ENCODE measurements around the gene LOXHD1.

LOXHD1 gene

DNA sequence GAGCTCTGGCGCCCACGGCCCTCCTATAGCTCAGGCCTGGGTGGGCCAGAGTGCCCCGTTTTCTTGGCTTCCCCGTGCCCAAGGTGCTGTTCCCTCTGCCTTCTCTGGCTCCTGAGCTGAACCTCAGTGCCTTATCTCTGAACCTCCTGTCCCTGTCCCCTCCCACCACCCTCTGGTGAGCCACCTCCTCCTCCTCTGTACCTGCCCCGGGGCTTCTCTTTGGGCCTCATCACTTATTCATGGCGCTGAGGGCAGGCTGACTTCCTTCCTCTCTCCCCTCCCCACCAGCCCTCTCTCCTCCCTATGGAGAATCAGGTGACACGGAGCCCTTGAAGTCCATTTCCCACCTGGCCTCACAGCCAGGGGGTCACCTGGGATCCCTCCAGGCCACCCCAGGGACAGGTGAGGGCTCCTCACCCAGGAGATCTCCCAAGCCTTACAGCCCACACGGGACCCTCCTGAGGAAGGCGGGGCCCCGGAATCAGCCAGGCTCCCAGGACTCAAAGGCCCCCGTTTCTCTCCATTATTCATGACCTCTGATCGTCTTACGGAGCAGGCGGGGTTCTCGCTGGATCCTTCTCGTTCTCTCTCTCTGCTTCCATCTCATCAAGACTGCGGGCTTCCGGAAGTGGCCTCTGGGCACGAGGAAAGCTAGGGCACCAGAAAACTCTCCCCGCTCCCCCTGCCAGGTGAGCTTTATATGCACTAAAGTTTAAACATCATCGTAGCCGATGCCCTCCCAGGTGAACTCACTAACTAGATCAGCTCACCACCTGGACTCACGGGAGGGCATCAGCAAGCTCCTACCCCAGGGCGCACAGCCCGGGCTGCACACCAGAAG, at the start of gene LOXHD1:
LOXHD1 (minus strand) TSS at position 106 of the 841 bp plus-strand sequence. CDS start 187 bp downstream, outside the sequence.
- no peak for DNase-seq

GRCh38 chr18:46705521-46705920, 48.5 kb upstream of the LOXHD1 start:
- no peak for DNase-seq

DNA sequence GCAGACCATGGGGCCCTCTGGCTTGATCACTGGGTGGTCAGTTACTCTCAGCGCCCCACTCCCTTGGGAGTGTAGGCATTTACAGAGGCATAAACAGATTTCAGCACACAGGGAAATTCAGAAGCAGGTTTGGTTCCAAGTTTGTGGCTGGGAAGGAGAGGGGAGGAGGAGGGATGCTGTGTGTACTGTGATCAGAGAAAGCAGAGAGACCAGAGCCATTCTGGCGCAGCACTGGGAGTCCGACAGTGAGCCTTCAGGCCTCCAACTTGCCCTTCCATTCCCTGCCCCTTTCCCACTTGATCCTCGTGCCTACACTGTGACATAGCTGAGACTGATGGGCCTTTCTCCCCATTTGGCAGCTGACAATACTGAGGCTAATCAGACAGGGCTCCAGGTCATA, 47.8 kb upstream of the LOXHD1 start:
- DNase-seq = no peak

DNA sequence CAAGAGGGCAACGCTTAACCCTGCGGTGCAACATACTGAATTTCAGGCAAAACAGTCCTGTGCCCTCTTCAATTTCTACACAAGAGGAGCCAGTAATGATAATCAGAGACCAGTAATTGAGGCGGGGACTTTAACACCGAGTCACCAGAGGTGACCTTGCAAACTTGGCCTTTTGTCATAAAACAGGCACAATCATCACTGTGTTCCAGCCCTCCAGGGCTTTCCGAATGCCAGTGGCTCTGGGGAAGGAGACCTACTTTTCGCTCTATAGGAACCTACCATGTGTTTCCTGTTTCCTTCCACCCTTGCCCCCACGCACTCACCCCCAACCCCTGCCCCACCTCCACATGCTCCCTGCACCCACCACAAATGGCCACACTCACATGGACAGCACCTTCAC, 47.2 kb upstream of the LOXHD1 start:
- DNase-seq = no peak

GRCh38 chr18:46702471-46702870, 45.5 kb upstream of the LOXHD1 start:
- DNase-seq = no peak

DNA sequence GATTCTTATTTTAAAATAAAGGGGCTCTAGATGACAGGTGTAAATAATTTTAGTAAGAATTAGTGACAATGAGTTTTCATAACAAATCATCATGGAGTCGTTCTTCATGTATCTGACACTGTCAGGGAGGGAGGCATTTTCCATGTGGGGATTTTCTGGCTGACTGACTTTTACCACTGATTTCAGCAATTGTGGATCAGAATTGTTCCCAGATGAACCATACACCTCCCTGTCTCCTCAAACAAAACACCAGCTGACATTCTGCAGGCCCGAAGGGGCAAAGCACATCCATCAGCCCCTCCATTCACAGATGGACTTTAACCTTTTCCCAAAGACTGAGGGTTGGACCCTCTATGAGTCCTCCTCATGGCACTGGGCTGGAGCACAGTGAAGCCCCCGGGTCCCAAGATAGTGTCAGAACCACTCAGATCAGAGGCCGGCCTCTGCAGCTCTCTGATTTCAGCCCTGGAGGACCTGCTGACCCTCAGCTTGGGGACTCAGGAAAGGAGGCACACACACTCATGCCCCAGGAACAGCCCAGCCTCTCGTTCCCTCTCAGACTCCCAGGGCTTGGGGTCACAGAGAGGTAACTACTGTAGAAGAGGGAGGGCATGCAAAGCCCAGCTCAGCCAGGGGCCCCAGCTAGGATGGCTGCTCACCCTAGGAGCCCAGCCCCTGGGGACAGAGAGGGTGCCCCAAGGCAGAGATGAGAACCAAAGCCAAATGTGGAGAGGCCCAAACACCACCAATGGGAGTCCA, 43.2 kb upstream of the LOXHD1 start:
- no peak for DNase-seq

DNA sequence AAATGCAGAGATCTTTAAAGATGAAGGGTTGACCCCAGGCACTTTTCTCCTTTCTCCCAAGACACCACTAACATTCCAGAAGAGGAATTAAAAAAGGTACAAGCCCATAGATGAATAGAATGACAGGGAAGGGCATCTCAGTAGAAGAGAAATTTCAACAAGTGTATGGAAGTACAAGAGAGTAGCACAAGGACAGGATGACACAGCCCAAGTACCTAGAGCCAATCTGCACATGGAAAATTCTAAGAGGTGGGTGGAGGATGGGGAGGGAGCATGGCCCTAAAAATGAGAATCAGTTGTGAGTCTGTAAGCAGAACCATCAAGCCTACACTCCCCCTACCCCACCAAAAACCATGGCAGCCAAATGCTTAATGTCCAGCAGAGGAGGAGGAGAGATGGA, 39.7 kb upstream of the LOXHD1 start:
- no peak for DNase-seq

DNA sequence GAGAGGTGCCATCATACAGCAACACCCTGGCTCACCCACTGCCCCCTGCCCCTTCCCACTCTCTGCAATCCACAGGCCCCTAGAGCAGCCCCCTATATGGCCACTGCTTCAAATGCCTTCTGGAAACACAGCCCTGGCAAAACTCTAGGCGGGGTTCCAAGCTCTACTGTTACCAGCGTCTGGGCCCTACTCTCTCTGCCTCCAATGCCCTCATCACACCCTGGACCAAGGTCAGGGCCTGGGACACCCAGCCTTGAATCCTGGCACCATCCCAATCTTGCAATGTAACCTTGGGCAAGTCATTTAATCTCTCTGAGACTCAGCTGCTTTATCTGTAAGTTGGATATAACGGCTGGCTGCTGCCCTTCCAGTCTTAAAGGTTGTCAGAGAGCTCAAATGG, 39.2 kb upstream of the LOXHD1 start:
- no peak for DNase-seq

DNA sequence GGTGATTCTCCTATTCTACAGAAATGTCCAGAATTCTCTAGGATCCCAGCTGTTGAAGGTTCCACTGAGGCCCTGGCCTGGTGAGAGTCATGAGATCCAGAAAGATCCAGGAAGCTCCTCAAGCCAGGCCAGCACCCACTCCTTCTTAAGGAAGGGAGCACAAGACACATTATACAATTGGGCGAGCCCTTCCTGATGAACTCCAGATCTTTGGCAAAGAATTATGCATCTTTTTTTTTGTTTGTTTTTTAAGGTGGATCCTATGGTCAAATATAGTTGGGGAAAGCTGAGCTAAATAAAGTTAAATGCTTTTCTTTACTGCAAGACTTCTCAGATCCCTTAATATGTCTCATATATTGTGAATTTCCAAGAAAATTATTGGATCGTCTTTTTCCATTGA, 37.0 kb upstream of the LOXHD1 start:
- no peak for DNase-seq

DNA sequence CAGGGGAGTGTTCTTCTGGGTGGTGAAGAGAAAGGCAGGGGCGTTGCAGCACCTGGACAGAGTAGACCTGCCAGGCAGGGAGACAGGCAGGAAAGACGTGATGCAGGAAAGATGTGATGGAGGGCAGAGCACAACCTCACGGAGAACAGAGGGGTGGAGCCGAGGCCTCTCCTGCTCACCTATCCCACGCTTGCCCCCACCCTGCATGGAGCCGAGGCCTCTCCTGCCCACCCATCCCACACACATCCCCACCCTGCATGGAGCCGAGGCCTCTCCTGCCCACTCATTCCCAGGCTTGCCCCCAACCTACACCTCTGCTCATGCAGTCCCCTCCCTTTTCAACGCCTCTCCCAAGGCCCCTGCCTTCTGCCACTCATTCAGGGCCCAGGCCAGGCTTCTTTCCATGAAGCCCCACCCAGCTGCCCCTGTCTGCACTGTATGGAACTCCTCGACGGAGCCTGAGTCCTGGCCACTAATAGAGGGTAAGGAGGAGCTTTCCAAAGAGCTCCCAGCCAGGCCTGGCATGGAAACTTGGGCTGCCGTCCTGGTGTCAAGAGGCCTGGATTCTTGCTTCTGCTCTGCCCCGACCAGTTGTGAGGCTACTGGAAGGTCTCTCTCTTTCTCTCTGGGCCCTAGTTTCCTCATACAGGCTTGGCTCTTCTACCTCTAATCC, 32.0 kb upstream of the LOXHD1 start:
- DNase-seq = no peak

GRCh38 chr18:46686186-46686585, 29.2 kb upstream of the LOXHD1 start:
- no peak for DNase-seq

DNA sequence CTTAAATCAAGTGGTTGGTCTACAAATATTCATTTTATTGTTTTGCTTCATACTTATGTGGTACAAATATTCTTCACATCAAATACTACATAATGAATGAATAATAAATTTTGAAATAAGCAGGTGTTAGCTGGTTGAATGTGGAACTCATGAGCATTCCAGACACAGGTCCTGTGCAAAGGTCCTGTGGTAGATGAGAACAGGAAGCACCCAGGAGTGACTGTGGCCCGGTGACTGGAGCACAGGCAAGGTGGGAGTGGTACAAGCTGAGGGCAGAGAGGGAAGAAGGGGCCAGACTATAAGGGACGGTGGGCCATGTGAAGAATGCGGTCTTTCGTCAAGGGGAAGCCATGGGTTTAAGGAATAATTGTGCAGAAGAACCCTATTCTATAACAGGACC, 26.2 kb upstream of the LOXHD1 start:
- no peak for DNase-seq

- no peak for DNase-seq
These were observed 24.0 kb upstream of the LOXHD1 start for GRCh38 chr18:46680784-46681695.

- no peak for DNase-seq
These were observed 23.0 kb upstream of the LOXHD1 start for GRCh38 chr18:46679846-46680598.

- DNase-seq = no peak
These were observed 21.9 kb upstream of the LOXHD1 start for GRCh38 chr18:46678785-46679399.

DNA sequence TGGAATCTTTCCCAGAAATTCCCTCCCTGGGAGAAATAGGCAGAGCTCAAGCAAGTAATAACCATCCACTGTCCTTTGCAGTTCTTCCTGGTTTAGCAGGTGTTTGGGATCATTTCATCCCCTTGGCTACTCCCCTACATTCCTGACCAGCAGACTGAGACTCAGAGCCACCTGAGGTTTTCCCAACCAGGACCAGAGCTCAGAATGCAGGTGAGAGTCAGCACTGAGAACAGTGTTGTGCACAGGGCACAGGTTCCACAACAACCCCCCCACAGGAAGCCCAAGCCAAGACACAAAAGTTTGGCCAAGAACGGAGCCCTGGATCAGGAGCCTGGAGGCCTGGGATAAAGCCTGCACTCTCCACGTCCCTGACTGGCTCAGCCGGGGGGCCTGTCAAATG, 21.0 kb upstream of the LOXHD1 start:
- no peak for DNase-seq

DNA sequence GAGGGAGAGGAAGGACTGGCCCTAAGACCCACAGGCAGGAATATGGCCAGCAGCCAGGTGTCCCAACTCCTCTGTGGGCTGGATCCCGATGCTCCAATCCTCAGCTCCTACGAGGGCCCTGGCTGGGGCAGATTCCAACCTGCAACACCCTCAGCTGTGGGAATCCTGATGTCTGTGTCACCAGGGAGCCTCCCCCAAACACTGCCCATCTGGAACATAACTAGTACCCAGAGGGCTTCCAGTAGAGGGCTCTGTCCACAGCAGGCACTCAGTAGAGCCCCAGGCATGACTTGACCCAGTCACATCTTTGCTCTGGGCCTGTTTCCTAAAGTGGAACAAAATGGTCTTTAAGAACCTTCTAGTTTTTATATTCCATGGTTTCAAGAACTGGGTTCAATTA, 20.6 kb upstream of the LOXHD1 start:
- DNase-seq = no peak

DNA sequence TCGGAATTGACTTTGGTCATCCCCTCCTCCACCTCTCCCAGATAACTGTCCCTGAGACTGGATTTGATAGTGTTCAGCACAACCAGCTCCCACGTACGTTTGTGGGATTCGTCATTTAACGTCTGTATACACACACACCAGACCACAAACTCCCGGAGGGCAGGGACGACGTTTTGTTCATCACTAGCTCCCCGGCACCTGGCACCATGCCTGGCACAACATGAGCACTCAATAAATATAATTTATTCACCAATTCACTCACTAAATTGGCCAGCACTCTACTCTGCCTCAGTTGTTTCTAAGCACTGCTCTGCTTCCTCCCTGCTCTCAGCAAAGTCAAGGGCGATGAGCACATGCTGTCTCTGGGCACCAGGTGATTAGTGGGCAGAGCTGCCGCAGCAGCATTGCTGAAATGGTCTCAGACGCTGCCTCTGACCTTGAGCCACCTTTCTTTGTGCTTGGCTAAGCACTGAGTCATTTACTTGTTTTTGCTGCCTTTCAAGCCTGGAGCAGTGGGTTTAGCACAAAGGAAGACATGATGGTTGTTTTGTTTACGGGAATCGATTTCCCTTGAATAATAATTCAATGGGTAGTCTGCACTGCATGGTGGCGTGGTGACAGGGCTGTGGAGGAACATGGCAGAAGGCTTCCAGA, 19.3 kb upstream of the LOXHD1 start:
- DNase-seq = no peak

GRCh38 chr18:46675112-46675511, 18.1 kb upstream of the LOXHD1 start:
- DNase-seq = no peak

DNA sequence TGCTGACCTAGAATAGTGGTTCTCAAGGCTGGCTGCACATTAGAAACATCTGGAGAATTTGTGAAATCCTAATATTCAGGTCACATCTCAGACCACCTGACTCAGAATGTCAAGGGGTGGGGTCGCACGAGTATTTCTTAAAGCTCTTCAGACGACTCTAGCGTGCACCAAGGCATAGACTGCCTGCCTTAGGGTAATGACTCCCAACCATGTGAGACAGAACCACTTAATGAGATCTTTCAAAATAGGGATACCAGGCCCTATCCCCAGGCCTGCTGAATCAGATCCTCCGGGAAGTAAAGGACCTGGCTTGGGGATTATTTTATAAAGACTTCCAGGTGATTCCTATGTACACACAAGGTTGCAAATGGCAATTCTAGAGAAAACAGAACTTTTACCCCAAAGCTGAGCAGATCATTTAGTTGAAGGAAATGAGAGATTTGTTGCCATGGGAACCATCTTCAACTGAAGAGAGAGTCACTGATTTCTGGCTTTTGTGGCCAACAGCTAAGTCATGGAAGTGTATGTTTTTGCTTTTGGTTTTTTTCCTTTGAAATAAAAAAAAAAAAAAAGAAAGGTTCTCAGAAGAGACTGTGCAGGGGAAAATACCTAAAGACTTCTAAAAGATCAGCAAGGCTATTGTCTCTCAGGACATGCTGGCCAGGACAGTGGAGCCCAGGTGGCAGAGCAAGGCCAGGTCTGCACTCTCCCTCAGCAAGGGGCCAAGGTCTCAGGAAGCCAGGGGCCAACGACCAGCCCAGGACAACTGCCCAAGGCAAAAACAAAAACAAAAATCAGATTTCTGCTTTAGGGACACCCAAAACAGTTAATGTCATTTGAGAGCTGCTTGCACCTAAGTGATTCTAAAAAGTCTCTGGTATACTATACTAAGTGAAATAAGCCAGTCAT, 15.3 kb upstream of the LOXHD1 start:
- no peak for DNase-seq

Measured in stimulated activated CD8-positive, alpha-beta memory T cell treated with anti-CD3 and anti-CD28 coated beads, Interleukin-4, amount 100 ng/mL, for 48 hours (primary cell).